ENCODE results near the gene MME.

Gene MME

DNA sequence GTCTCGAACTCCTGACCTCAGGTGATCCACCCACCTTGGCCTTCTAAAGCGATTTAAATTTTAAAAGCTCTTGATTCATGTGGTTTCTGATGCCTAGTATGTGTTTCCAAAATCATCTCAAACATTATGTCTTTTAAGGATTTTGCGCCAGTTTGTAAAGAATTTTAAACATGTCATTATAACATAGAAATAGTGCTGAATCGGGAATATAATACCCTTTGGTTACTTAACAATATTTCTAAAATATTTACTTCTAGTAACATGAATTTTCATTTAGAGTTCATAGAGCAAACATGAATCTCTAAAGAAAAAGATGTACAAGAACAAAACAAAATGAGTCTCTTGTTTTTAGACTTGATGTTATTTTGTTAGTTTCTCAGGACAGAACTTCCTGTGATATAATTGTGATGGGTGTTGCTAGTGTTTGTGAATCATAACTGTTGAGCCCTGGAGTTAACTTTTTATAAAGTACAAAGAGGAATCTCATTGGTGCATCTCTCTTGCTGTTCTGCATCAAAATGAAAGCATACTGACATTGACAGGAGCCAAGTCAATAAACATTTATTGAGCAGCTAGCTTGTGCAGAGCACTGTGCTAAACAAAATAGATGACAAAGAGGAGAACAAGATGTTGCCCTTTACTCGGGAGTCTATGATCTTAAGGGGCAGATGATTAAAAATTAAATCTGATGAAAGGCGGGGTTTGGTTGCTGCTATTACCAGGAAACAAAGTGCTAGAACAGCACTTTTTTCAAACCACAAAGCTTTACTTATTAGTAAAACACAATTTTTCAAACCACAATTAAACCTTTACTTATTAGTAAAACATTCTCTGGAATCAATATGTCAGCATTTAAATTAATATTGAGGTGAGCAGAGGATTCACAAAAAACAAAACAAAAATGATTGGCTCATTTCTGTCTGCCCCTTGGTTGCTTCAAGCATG, 73.4 kb downstream of the MME start:
- DNase-seq = no peak

DNA sequence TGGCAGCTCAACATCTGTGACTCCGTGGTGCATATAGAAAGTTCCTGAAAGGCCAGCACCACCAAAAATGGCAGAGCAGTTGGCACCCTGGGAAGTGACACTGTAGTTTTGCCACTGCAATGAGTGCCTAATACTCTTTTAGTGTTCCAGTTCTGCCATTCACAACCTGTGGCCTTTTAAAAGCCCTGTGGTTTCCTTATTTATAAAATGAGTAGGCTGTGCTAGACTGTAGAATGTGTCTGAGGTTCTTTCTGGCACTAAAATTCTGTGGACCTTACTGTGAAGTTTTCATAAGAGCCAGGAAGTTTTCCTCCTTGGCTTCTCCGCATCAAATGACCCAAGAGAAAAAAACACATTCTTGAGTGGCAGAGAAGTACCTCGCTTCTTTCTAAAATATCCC, 74.1 kb downstream of the MME start:
- no peak for DNase-seq

DNA sequence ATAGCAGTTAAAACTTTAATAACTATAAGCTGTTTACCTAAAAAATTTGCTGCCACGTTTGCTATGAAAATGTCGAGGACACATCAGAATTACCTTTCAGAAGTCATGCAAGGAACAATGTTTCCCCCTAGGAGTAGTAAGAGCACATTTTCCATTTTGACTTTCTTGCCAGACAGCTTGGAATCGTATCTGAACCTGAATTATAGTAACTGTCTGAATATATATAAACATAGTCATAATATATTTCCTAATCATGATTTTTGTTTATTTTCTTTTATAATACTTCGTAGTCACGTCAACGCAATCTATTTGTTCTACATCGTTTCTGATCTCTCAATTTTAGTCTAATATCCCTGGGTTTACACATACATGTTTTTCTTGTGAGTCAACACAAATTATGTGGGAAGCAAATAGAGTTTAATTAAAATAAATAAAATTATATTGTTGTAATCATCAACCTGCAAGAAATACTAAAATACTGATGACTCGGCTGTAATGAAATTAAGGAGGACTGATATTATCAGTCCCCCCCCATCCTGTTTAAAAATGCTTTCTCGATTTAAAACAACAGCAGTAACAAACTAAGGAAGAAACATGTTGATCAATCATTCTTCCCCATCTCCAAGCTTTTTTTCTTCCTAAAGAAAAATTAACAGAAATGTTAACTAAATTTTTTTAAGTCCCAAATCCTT, 78.4 kb downstream of the MME start:
- DNase-seq = no peak

- DNase-seq = no peak
These were observed 79.2 kb downstream of the MME start for GRCh38 chr3:155159301-155159700.

DNA sequence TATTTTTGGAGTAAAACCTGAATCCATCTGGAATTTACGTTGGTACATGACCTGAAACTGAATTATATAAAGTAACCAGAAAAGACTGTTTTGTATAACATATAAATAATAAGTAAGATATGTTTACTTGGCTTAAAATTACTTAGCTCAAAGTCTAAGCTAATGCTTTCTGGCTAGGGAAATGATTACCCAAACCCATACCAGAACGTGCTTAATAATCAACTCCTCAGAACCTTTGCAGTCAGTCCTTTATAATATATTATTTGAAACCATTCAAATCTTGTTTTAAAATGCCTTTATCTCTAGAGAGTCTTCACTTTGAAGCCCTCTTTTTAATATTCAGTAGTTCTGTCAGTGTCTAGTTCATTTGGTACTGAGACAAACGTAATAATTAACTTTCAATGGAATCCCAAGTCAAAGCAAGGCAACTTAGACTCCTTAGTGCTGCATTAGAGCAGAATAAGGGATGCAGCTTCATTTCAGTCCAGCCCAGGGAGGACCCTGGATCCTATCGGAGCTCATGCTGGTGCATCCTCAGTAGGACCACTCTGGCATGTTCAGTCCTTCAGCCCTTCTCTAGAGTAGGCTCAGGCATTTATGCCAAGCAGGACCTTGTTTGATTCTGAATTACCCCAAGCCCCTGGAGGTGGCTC, 81.6 kb downstream of the MME start:
- DNase-seq = no peak

DNA sequence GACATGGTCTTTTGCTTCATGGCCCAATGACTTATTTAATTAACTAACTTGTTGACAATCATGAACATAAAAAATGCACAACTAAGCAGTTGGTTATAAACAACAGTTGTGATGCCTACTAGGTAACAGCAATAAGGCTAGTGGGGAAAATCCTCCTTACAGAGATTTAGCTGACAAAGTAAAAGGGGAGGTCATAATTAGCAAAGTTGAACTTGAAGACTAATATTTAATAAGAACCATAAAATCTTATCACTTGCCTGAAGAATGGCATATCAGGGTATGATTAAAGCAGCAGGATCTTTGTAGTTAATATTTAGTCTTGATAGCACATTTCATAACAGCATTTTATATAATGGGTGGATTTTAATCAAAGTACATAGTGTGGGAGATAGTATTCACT, 84.2 kb downstream of the MME start:
- no peak for DNase-seq

- DNase-seq = no peak
These were observed 86.3 kb downstream of the MME start for GRCh38 chr3:155166441-155166840.

DNA sequence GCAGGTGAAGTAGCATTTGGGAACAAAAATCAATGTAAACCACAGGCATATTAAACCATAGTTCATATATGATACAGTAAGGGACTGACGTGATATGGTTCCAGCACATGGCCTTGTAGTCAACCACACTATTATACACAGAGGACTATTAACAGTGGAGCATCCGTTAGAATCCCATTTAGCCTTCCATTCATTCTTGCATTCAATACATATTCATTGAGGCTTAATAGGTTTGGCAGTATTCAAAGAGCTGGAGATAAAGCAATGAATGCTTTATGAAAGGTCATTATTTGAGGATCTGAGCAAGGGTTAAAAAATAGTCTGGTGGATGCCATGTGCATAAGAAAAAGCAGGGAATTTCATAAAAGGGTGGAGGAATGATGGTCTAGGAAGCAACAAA, 89.1 kb downstream of the MME start:
- no peak for DNase-seq

GRCh38 chr3:155173771-155174170, 93.7 kb downstream of the MME start:
- DNase-seq = no peak

DNA sequence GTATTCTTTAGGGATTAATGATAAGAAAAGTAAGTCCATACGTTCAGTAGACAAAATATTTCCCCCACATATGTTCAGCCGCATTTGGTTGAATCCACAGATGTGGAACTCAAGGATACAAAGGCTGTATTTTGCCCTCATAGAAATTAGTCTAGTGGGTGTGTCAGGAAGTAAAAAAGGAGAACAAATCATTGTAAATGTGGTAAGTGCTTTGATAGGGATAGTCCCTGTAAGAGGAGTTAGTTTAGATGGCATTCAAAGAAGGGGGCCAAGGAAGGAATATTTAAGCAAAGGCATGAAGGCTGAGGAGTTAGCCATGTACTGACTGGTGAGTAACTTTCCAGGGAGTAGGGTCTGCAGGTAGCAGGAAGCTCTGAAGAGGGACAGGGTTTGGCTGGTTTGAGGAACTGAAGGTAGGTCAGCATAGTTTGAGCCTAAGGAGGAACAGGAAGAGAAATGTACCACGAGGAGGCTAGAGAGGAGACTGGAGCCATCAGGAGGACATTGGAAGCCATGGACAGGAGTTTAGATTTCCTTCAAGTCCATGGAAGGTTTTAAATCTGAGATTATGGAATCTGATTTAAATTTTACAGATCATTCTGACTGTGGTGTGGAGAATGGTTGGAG, 98.8 kb downstream of the MME start:
- no peak for DNase-seq

- no peak for DNase-seq
These were observed 99.3 kb downstream of the MME start for GRCh38 chr3:155179437-155179827.

- no peak for DNase-seq
These were observed 100.0 kb downstream of the MME start for GRCh38 chr3:155179966-155180757.

GRCh38 chr3:155182467-155182866, 102.3 kb downstream of the MME start:
- DNase-seq = no peak

GRCh38 chr3:155184011-155184410, 103.9 kb downstream of the MME start:
- DNase-seq = no peak

DNA sequence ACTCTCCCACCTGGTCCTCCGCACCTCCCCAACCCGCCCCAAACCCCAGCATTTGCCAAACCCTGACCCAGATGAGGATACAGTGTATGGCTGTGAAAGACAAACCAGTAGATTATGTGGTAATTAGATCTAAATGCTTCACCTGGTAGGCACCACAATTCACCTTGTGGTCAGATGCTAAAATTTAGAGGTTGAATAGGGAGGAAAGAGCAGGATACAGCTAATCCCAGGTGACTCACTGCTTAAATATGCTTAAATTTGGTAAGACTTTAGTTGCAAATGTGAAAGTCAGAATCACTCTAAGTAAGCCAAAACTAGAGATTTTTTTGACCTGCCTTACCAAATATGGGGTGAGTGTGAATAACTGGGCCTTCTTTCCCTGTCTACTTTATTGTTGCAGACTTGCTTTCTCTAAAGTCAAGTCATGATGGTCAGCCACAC, 105.5 kb downstream of the MME start:
- DNase-seq = no peak

DNA sequence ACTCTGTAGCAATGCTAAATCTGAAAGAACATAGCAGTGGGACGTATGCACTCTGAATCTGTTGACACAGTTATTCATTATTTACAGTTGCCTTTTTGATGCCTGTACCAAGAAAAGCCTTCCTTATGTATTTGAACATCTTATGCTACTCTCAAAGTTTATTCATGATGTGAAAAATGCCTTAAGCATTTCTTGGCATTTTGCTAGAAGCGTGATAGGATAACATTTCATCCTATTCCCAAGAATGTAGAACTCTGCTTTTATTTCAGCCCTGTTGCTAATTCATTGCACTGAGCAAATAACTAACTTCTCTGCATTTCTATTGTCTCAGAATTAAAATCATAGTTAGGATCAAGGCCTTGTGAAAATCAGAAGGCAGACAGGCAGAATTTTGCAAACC, 107.9 kb downstream of the MME start:
- DNase-seq = no peak

- no peak for DNase-seq
These were observed 109.4 kb downstream of the MME start for GRCh38 chr3:155189478-155189877.

DNA sequence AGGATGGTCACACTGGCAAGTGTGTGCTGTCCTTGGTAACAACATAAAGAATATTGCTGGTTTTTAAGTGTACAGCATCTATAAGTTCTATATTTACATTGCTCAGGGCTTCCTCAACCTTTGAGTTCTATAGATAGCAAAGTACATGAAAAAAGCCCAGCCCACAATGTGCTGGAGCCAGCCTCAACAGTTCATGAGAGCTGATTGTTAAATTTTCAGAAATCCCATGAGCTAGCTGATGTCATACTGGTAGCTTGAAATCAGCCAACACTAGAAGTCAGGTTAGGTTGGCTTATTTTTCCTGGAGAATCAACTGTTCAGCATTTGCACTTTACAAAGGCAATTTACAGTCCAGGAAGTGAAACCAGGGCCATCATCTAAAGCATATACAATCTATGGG, 110.6 kb downstream of the MME start:
- DNase-seq = no peak

DNA sequence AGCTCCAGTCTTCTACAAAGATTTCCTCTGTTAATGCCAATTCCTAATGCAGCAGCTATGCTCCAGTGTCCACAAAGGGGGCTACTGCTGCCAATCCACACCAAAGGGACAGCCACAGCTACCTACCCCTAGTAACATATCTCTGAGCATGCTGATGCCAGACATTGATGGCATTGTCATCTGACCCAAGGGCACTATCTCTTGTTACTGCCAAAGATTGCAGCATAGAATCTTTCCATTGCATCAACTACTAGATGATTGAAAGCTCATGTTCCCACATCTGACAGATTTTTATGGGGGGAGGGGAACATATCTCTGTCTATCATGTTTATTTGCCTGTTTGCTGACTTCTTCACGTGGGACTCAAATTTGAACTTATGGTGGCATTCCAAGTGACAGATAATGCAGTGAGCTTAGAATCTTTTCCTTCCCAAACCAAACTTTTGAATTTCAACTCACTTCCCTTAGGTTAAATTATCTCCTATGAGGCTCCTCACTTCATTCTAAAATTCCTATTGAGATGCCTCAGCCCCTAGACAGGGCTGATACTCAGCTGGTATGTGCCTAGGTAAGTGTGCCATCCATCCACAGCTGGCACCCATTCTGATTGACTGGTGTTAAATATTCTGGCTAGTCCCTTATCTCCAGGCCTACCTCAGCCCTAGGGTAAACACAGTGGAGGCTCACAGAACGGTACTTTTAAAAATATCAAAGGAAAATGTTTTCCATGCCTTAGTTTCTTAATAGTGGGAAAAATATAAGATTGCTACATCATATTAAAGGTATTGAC, 113.0 kb downstream of the MME start:
- DNase-seq = no peak

- no peak for DNase-seq
These were observed 113.7 kb downstream of the MME start for GRCh38 chr3:155193868-155194267.
